Adrenal gland (tissue), 12 donors: Measurements from ENCODE around the gene WNT7A. TPM values are rescaled to one million over a fixed set of nuclear protein-coding genes. Genes with fewer than 3 reads are reported as not detected.

Source experiments
- DNase-seq, 7 donors: peaks; one replicate each; pipeline ENCODE4 v3.0.0-alpha.2; 2019 to 2020
- H3K27ac ChIP-seq, 5 donors: fragments of 200-600 bp; sonication (generic) in 4 of 5; 1 replicate in 3 of 5; 2 replicates in 2 of 5; pipeline versions ENCODE4 v1.5.1 to v1.8.0; 2016 to 2020; ENCODE audit warnings: mild to moderate bottlenecking in 1 of 5
- H3K27me3 ChIP-seq: fragments of 200-600 bp; 2 replicates; pipeline ENCODE4 v1.8.0; 2021
- H3K36me3 ChIP-seq, 2 donors: fragments of 200-600 bp; replicated peaks in 1 of 2; 1 replicate in 1 of 2; 2 replicates in 1 of 2; pipeline versions ENCODE4 v1.5.1 to v1.8.0; 2018 to 2022
- H3K4me1 ChIP-seq, 2 donors: fragments of 200-600 bp; replicated peaks in 1 of 2; 1 replicate in 1 of 2; 2 replicates in 1 of 2; pipeline versions ENCODE4 v1.5.1 to v1.8.0; 2018 to 2021
- H3K4me3 ChIP-seq, 4 donors: fragments of 200-600 bp; sonication (generic) in 3 of 4; one replicate each; pipeline ENCODE4 v1.5.1; 2016 to 2018
- H3K9me3 ChIP-seq, 3 donors: fragments of 200-600 bp; sonication (generic) in 1 of 3; replicated peaks in 1 of 3; 1 replicate in 2 of 3; 2 replicates in 1 of 3; pipeline versions ENCODE4 v1.5.1 to v1.8.0; 2016 to 2021
- CTCF ChIP-seq, 6 experiments: fragments of 450-650 bp in 4 of 6; fragments of 200-600 bp in 2 of 6; sonication (generic) in 1 of 6; IDR thresholded peaks; 1 replicate in 5 of 6; 2 replicates in 1 of 6; pipeline versions ENCODE4 v1.5.1 to v1.8.0; 2016 to 2021; ENCODE audit warnings: antibody characterized with exemption in 6 of 6, mild to moderate bottlenecking in 2 of 6, moderate library complexity in 1 of 6
- POLR2A ChIP-seq, 2 donors: fragments of 450-650 bp; IDR thresholded peaks; one replicate each; pipeline ENCODE4 v1.6.1; 2017; ENCODE audit warnings: antibody characterized with exemption in 2 of 2, mild to moderate bottlenecking in 2 of 2, moderate library complexity in 1 of 2
- WGBS, 4 donors: extraction: QIAGEN DNeasy Blood & Tissue Kit in 2 of 4; methylation state at CpG; one replicate each; pipeline versions ENCODE4 v1.1.5 to v1.1.7; 2013 to 2017; 5-methylcytosine and 5-hydroxymethylcytosine counted together
- intact Hi-C, 2 donors: fragments of 100-400 bp; cut with DNase I; formaldehyde crosslinking; loops; one replicate each; pipeline versions ENCODE4 v1.14.1 to v1.15.0; 2022 to 2023
- polyA plus RNA-seq, 3 donors: library from polyadenylated mRNA; stranded (reverse); fragments of 200-250 nt in 2 of 3; fragments of 350-450 nt in 1 of 3; fragmentation: Illumina TruSeq in 1 of 3; extraction: RNeasy Lipid Tissue Mini Kit (QIAGEN cat#74804) in 1 of 3; gene quantifications; one replicate each; pipeline ENCODE4 v1.2.3, GENCODE V29; 2013 to 2014
- total RNA-seq, 9 donors: library from RNA; depleted of rRNA in 4 of 9; stranded (reverse); fragments of >200 nt in 4 of 9; fragments of 120-200 nt in 1 of 9; fragmentation: NEBNext Ultra II Directional in 1 of 9; extraction: Animal tissue kit (Norgen Biotek cat#: 25700) in 1 of 9; gene quantifications; one replicate each; pipeline versions ENCODE4 v1.1.0 to v1.2.4, GENCODE V29; 2013 to 2023
- donor health status: healthy with polysubstance abuse.
- donor health status: Bipolar disorder and iron deficiency.
- donor health status: DM: yes; HTN: yes; CAD: no.
- donor health status: DM: no; HTN: no; CAD: no.
- donor health status: DM: no; HTN: no; CAD: no.
- donor health status: DM: yes; HTN: yes; CAD: no.

WNT7A gene
- total and polyA plus RNA-seq, 12 donors: under 0.01 TPM; not detected in 11

GRCh38 chr3:13825311-13825579 lies 54.6 kb downstream of the WNT7A start:
- H3K27ac ChIP-seq: no peak overlapping the region

DNA sequence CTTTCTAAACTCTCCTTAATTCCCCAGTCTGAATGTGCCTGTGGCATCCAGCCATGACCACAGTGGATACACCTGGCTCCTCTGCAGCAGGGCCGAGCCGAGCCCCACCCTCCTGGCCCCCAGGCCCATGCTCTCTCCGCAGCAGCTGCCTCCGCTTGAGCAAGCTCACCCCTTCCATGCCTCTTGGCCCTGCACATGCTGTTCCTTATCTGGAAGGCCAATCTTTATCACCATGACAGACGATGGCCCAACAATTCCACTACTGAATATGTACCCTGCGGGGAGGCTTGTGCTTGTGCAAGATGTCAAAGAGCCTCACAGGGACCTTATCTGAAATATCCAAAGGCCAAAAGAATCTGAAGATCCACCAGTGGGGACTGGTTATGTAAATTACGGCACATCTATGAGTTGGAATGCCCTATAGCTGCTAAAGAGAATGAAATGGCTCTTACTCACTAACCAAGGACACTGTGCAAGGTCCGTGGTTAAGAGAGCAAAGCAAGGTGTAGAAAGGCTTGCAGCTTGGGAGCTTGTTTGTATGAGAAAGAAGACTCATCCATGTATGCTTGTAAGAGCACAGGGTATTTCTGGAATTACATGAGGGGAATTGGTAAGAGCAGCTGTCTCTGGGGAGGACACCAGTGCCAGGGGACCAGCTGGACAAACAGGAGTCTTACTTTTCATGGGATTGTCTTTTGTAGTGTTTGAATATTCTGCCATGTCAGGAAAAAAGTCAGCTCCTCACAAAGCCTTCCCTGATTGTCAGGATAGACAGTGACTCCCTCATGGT lies 55.2 kb downstream of the WNT7A start:
- no peak for DNase-seq
- intact Hi-C loops: no loop called here
- H3K4me1 ChIP-seq: no peaks in the 10 kb centered on the region
- H3K9me3 ChIP-seq: no peaks in the 10 kb centered on the region
- 73 to 76% (median 74%) methylated on average over 8 of the region's 8 CpGs for WGBS, 4 donors
- H3K36me3 ChIP-seq: no peaks in the 10 kb centered on the region
- H3K27me3 ChIP-seq: no peaks in the 10 kb centered on the region
- no peak overlapping the region for H3K27ac ChIP-seq
- no peak for TF ChIP-seq POLR2A (IDR thresholded peaks at IDR 0.05)
- TF ChIP-seq CTCF (IDR thresholded peaks at IDR 0.05): no peak
- no peak overlapping the region for H3K4me3 ChIP-seq

More at GRCh38 chr3:13825311-13825579, 54.6 kb downstream of the WNT7A start:
- Histone ChIP-seq H3K9me3 (no peaks in the 10 kb centered on the region), H3K4me3 (no peak overlapping the region), H3K4me1 (no peaks in the 10 kb centered on the region), H3K36me3 (no peaks in the 10 kb centered on the region), H3K27me3 (no peaks in the 10 kb centered on the region)
- TF ChIP-seq POLR2A (IDR thresholded peaks at IDR 0.05) (no peak), CTCF (IDR thresholded peaks at IDR 0.05) (no peak)
- intact Hi-C loops: no loop called here
- no peak for DNase-seq
- WGBS, 4 donors: 71 to 86% (median 81%) methylated on average over 3 of the region's 3 CpGs

GRCh38 chr3:13823692-13824091 lies 56.2 kb downstream of the WNT7A start:
- no peak for DNase-seq

More at GRCh38 chr3:13823692-13824091, 56.2 kb downstream of the WNT7A start:
- intact Hi-C loops: no loop called here
- H3K9me3 ChIP-seq: no peaks in the 10 kb centered on the region
- 78 to 84% (median 79%) methylated on average over 3 of the region's 3 CpGs for WGBS, 4 donors
- no peaks in the 10 kb centered on the region for H3K4me1 ChIP-seq
- no peak overlapping the region for H3K4me3 ChIP-seq
- no peaks in the 10 kb centered on the region for H3K36me3 ChIP-seq
- H3K27ac ChIP-seq: no peak overlapping the region
- TF ChIP-seq CTCF (IDR thresholded peaks at IDR 0.05) (no peak), POLR2A (IDR thresholded peaks at IDR 0.05) (no peak)
- H3K27me3 ChIP-seq: no peaks in the 10 kb centered on the region
